Loucy (cell line): ENCODE data around the gene CLEC18C.
"Not testable (repeated sequence)": the region's sequence is repeated elsewhere in the genome, so short reads cannot be mapped to it uniquely, and the experiment has no call there.

Source experiments
- CTCF ChIP-seq: fragments of 200-600 bp; sonication (generic); conservative IDR thresholded peaks from 2 replicates; pipeline ENCODE4 v1.5.1; 2014; ENCODE audit warnings: mild to moderate bottlenecking, antibody characterized with exemption, low read length
- EZH2phosphoT487 ChIP-seq: fragments of 200-600 bp; IDR thresholded peaks from 2 replicates; pipeline ENCODE4 v1.6.1; 2018; ENCODE audit warnings: antibody characterized with exemption, mild to moderate bottlenecking, moderate library complexity, borderline replicate concordance

- not testable (repeated sequence) for TF ChIP-seq EZH2phosphoT487, CTCF
These were observed 26.5 kb downstream of the CLEC18C start for GRCh38 chr16:70200063-70200462.
